HG02623 (cell line): ENCODE data around the gene IL26.

ENCODE experiments used
- ATAC-seq: cut with Tn5 transposase; IDR thresholded peaks from one replicate; pipeline ENCODE4 v1.9.1; 2021; ENCODE audit warnings: moderate library complexity; ENCODE audit not compliant: unreplicated experiment

Gene IL26

GRCh38 chr12:68225576-68226476 is at the start of gene IL26:
Gene IL26 (minus strand): TSS chr12:68225810. CDS start chr12:68225756, 54 bp downstream.
- no peak for ATAC-seq

GRCh38 chr12:68272732-68273131 is 47.1 kb upstream of the IL26 start:
- ATAC-seq, result no peak

- no peak for ATAC-seq
These were observed 45.7 kb upstream of the IL26 start for GRCh38 chr12:68271346-68271745.

- no peak for ATAC-seq
These were observed 44.7 kb upstream of the IL26 start for GRCh38 chr12:68270358-68270757.

- no peak for ATAC-seq
These were observed 44.2 kb upstream of the IL26 start for GRCh38 chr12:68269779-68270178.

- ATAC-seq, result no peak
These were observed 43.4 kb upstream of the IL26 start for GRCh38 chr12:68268967-68269366.

- ATAC-seq, result no peak
These were observed 42.3 kb upstream of the IL26 start for GRCh38 chr12:68267892-68268396.

GRCh38 chr12:68264857-68265256 is 39.2 kb upstream of the IL26 start:
- no peak for ATAC-seq

GRCh38 chr12:68264158-68264855 is 38.7 kb upstream of the IL26 start:
- ATAC-seq, result no peak

GRCh38 chr12:68263366-68263765 is 37.8 kb upstream of the IL26 start:
- ATAC-seq, result no peak

GRCh38 chr12:68261896-68262295 is 36.3 kb upstream of the IL26 start:
- no peak for ATAC-seq

- no peak for ATAC-seq
These were observed 34.5 kb upstream of the IL26 start for GRCh38 chr12:68260153-68260552.

GRCh38 chr12:68259318-68259940 is 33.8 kb upstream of the IL26 start:
- ATAC-seq, result no peak

GRCh38 chr12:68253504-68253903 is 27.9 kb upstream of the IL26 start, which contains the start of gene IL22:
Gene IL22 (minus strand): TSS chr12:68253604. CDS start chr12:68253448, 156 bp downstream.
- no peak for ATAC-seq

- ATAC-seq, result no peak
These were observed 26.5 kb upstream of the IL26 start for GRCh38 chr12:68252077-68252476.

- no peak for ATAC-seq
These were observed 24.8 kb upstream of the IL26 start for GRCh38 chr12:68250454-68250853.

- ATAC-seq, result no peak
These were observed 22.2 kb upstream of the IL26 start for GRCh38 chr12:68247785-68248184.

GRCh38 chr12:68246350-68246749 is 20.7 kb upstream of the IL26 start:
- no peak for ATAC-seq

- ATAC-seq, result no peak
These were observed 19.8 kb upstream of the IL26 start for GRCh38 chr12:68245180-68246021.

- no peak for ATAC-seq
These were observed 17.2 kb upstream of the IL26 start for GRCh38 chr12:68242777-68243176.
